HT1080 (cell line): ENCODE measurements around the gene ACP3. TPM values are rescaled to one million over a fixed set of nuclear protein-coding genes. Genes with fewer than 3 reads are reported as not detected.
"Not testable (repeated sequence)": the region's sequence is repeated elsewhere in the genome, so short reads cannot be mapped to it uniquely, and the experiment has no call there.

Source experiments
- DNase-seq: peaks from one replicate; pipeline ENCODE4 v3.0.0-alpha.2; 2015; ENCODE audit warnings: low read depth
- polyA plus RNA-seq, 2 experiments: library from polyadenylated mRNA; depleted of rRNA; stranded (reverse); fragments of >200 nt; gene quantifications; 2 replicates each; pipeline ENCODE4 v1.2.3, GENCODE V29; 2015
- total RNA-seq: library from RNA; depleted of rRNA; stranded (reverse); fragments of >200 nt; shearing (Covaris generic); gene quantifications from 2 replicates; pipeline ENCODE4 v1.2.3, GENCODE V29; 2014; rRNA removed

ACP3 gene
- total RNA-seq: 2.3 TPM in 1 of 2 replicates, not detected in the other
- polyA plus RNA-seq (2015; cell fraction: cytosol; rRNA removed): 0.02 TPM in 2 replicates
- 0.26 TPM in 1 of 2 replicates, not detected in the other for polyA plus RNA-seq (2015; cell fraction: nucleus; rRNA removed)

GRCh38 chr3:132317229-132317948 lies at the start of gene ACP3:
ACP3 (plus strand) TSS chr3:132317407; CDS start chr3:132317457, 50 bp downstream.
- DNase-seq: peak; percentile 48

GRCh38 chr3:132268956-132269355 lies 48.3 kb upstream of the ACP3 start:
- DNase-seq: peak; percentile 64

GRCh38 chr3:132273036-132273435 lies 44.2 kb upstream of the ACP3 start:
- no peak for DNase-seq

GRCh38 chr3:132276228-132276906 lies 40.8 kb upstream of the ACP3 start:
- no peak for DNase-seq

- DNase-seq: no peak
These were observed 38.2 kb upstream of the ACP3 start for GRCh38 chr3:132279030-132279429.

- peak; percentile 37 for DNase-seq
These were observed 33.8 kb upstream of the ACP3 start for GRCh38 chr3:132283440-132283839.

GRCh38 chr3:132283916-132284405 lies 33.2 kb upstream of the ACP3 start:
- DNase-seq: peak; percentile 11

GRCh38 chr3:132284781-132285619 lies 32.2 kb upstream of the ACP3 start:
- no peak for DNase-seq

- DNase-seq: no peak
These were observed 31.6 kb upstream of the ACP3 start for GRCh38 chr3:132285620-132285945.

- DNase-seq: no peak
These were observed 31.2 kb upstream of the ACP3 start for GRCh38 chr3:132286035-132286434.

GRCh38 chr3:132288357-132288756 lies 28.9 kb upstream of the ACP3 start:
- no peak for DNase-seq

GRCh38 chr3:132289316-132289715 lies 27.9 kb upstream of the ACP3 start:
- no peak for DNase-seq

- peak; percentile 75 for DNase-seq
These were observed 26.4 kb upstream of the ACP3 start for GRCh38 chr3:132290833-132291232.

GRCh38 chr3:132292042-132292441 lies 25.2 kb upstream of the ACP3 start:
- DNase-seq: no peak

- no peak for DNase-seq
These were observed 24.0 kb upstream of the ACP3 start for GRCh38 chr3:132293251-132293650.

GRCh38 chr3:132294906-132295305 lies 22.3 kb upstream of the ACP3 start:
- DNase-seq: no peak

- DNase-seq: not testable (repeated sequence)
These were observed 13.6 kb upstream of the ACP3 start for GRCh38 chr3:132303336-132304201.

GRCh38 chr3:132304351-132304750 lies 12.9 kb upstream of the ACP3 start:
- DNase-seq: not testable (repeated sequence)

- DNase-seq: not testable (repeated sequence)
These were observed 7.2 kb upstream of the ACP3 start for GRCh38 chr3:132310057-132310456.

- DNase-seq: no peak
These were observed 5.9 kb upstream of the ACP3 start for GRCh38 chr3:132311316-132311715.

GRCh38 chr3:132311841-132312240 lies 5.4 kb upstream of the ACP3 start:
- DNase-seq: no peak
